SK-N-SH (cell line): ENCODE measurements around the gene SLC35F4. TPM values are rescaled to one million over a fixed set of nuclear protein-coding genes. Genes with fewer than 3 reads are reported as not detected.

Source experiments
- CTCF ChIA-PET: fragments of 300-600, 350-600 bp; formaldehyde crosslinking; extraction: SDS; loops from one replicate; lab custom pipeline; 2021; lab: Yijun Ruan, JAX
- POLR2A ChIA-PET: fragments of 350-600 bp; sonication (Branson Sonifier 250); formaldehyde crosslinking; extraction: SDS; loops from one replicate; lab custom pipeline; 2020; ENCODE audit warnings: antibody characterized with exemption, inconsistent platforms; lab: Yijun Ruan, JAX
- DNase-seq: peaks from one replicate; pipeline ENCODE4 v3.0.0; 2012
- H2AFZ ChIP-seq: fragments of 200-600 bp; sonication (generic); 2 replicates; pipeline ENCODE4 v1.8.1; 2016; ENCODE audit warnings: antibody characterized with exemption, mild to moderate bottlenecking, low read depth
- H3F3A ChIP-seq: fragments of 200-600 bp; sonication (generic); replicated peaks from 2 replicates; pipeline ENCODE3; 2016; ENCODE audit warnings: antibody characterized with exemption, mild to moderate bottlenecking; ENCODE audit not compliant: insufficient read depth
- H3K27ac ChIP-seq, 2 experiments: fragments of 200-500 bp in 1 of 2; fragments of 200-600 bp in 1 of 2; sonication (Bioruptor generic) in 1 of 2; sonication (generic), shearing (Covaris generic) in 1 of 2; 2 replicates each; pipeline versions ENCODE4 v1.5.1 to v1.6.1; 2014 to 2016; ENCODE audit warnings: low read depth in 2 of 2, inconsistent platforms in 1 of 2, low read length in 1 of 2, mild to moderate bottlenecking in 1 of 2, mixed read lengths in 1 of 2
- H3K27me3 ChIP-seq: fragments of 200-600 bp; sonication (generic), shearing (Covaris generic); 2 replicates; pipeline ENCODE4 v1.6.1; 2016; ENCODE audit warnings: mixed run types; ENCODE audit not compliant: insufficient read depth
- H3K36me3 ChIP-seq, 2 experiments: fragments of 200-500 bp in 1 of 2; fragments of 200-600 bp in 1 of 2; sonication (Bioruptor generic) in 1 of 2; sonication (generic) in 1 of 2; replicated peaks in 1 of 2; 2 replicates each; pipeline versions ENCODE3 to v1.5.1; 2014 to 2016; ENCODE audit warnings: low read length in 1 of 2, mild to moderate bottlenecking in 1 of 2; ENCODE audit not compliant: insufficient read depth in 2 of 2, control insufficient read depth in 1 of 2
- H3K4me1 ChIP-seq, 2 experiments: fragments of 200-500 bp in 1 of 2; fragments of 200-600 bp in 1 of 2; sonication (Bioruptor generic) in 1 of 2; sonication (generic), shearing (Covaris generic) in 1 of 2; 2 replicates each; pipeline versions ENCODE4 v1.5.1 to v1.6.1; 2014 to 2016; ENCODE audit warnings: low read depth in 1 of 2, low read length in 1 of 2, mixed run types in 1 of 2; ENCODE audit not compliant: insufficient read depth in 2 of 2, control insufficient read depth in 1 of 2
- H3K4me2 ChIP-seq: fragments of 200-600 bp; sonication (generic), shearing (Covaris generic); 2 replicates; pipeline ENCODE4 v1.6.1; 2017; ENCODE audit warnings: mixed run types
- H3K4me3 ChIP-seq, 2 experiments: fragments of 200-500 bp in 1 of 2; fragments of 200-600 bp in 1 of 2; sonication (Bioruptor generic) in 1 of 2; sonication (generic), shearing (Covaris generic) in 1 of 2; 2 replicates each; pipeline versions ENCODE4 v1.5.1 to v1.8.1; 2014 to 2016; ENCODE audit warnings: low read depth in 2 of 2, inconsistent platforms in 1 of 2, low read length in 1 of 2, mild to moderate bottlenecking in 1 of 2, mixed read lengths in 1 of 2, moderate library complexity in 1 of 2
- H3K79me2 ChIP-seq: fragments of 200-600 bp; sonication (generic); 2 replicates; pipeline ENCODE4 v1.8.1; 2017; ENCODE audit warnings: mild to moderate bottlenecking; ENCODE audit not compliant: insufficient read depth
- H3K9ac ChIP-seq: fragments of 200-600 bp; sonication (generic); 2 replicates; pipeline ENCODE4 v1.6.1; 2017; ENCODE audit warnings: mixed run types
- H3K9me2 ChIP-seq: fragments of 200-600 bp; sonication (generic); 2 replicates; pipeline ENCODE4 v1.6.1; 2017; ENCODE audit warnings: mixed run types
- H3K9me3 ChIP-seq: fragments of 200-600 bp; sonication (generic); 2 replicates; pipeline ENCODE4 v1.6.1; 2017; ENCODE audit warnings: mixed run types, mild to moderate bottlenecking, moderate library complexity
- H4K20me1 ChIP-seq: fragments of 200-600 bp; sonication (generic); 2 replicates; pipeline ENCODE4 v1.6.1; 2017; ENCODE audit warnings: mild to moderate bottlenecking, mixed run types; ENCODE audit not compliant: insufficient read depth
- ELF1 ChIP-seq: IDR thresholded peaks from 2 replicates; pipeline ENCODE4 v1.4.0; 2012
- EP300 ChIP-seq, 2 experiments: IDR thresholded peaks; 2 replicates each; pipeline versions ENCODE4 v1.4.0 to v1.6.1; 2012; ENCODE audit warnings: borderline replicate concordance in 1 of 2, low read depth in 1 of 2, low read length in 1 of 2
- FOSL2 ChIP-seq: IDR thresholded peaks from 2 replicates; pipeline ENCODE4 v1.4.0; 2012; ENCODE audit warnings: low read depth, mild to moderate bottlenecking, moderate library complexity, borderline replicate concordance
- FOXM1 ChIP-seq: IDR thresholded peaks from 2 replicates; pipeline ENCODE4 v1.4.0; 2012; ENCODE audit warnings: low read depth, mild to moderate bottlenecking
- GABPA ChIP-seq: IDR thresholded peaks from 2 replicates; pipeline ENCODE4 v1.4.0; 2012; ENCODE audit warnings: low read depth, mild to moderate bottlenecking
- JUND ChIP-seq: IDR thresholded peaks from 2 replicates; pipeline ENCODE4 v1.4.0; 2012
- MXI1 ChIP-seq: IDR thresholded peaks from 2 replicates; pipeline ENCODE4 v1.6.1; 2012; ENCODE audit warnings: mild to moderate bottlenecking, low read depth, low read length, improper control_type of control experiment
- NFIC ChIP-seq: IDR thresholded peaks from 2 replicates; pipeline ENCODE4 v1.4.0; 2012; ENCODE audit warnings: borderline replicate concordance
- POLR2AphosphoS5 ChIP-seq: IDR thresholded peaks from 2 replicates; pipeline ENCODE4 v1.6.1; 2012; ENCODE audit warnings: low read depth, low read length
- RAD21 ChIP-seq: IDR thresholded peaks from 2 replicates; pipeline ENCODE4 v1.6.1; 2012; ENCODE audit warnings: mild to moderate bottlenecking, low read length
- RCOR1 ChIP-seq: fragments of 150-350 bp; IDR thresholded peaks from 2 replicates; pipeline ENCODE4 v1.6.1; 2017; ENCODE audit warnings: antibody characterized with exemption, low read length
- RFX5 ChIP-seq: IDR thresholded peaks from 2 replicates; pipeline ENCODE4 v1.6.1; 2012; ENCODE audit warnings: mild to moderate bottlenecking, improper control_type of control experiment, low read length
- TAF1 ChIP-seq: IDR thresholded peaks from 2 replicates; pipeline ENCODE4 v1.6.1; 2012; ENCODE audit warnings: low read depth, mild to moderate bottlenecking, low read length, moderate library complexity, borderline replicate concordance
- TEAD4 ChIP-seq: IDR thresholded peaks from 2 replicates; pipeline ENCODE4 v1.4.0; 2012; ENCODE audit warnings: mild to moderate bottlenecking, borderline replicate concordance; ENCODE audit not compliant: insufficient read depth
- USF1 ChIP-seq: IDR thresholded peaks from 2 replicates; pipeline ENCODE4 v1.4.0; 2012; ENCODE audit warnings: low read depth, borderline replicate concordance
- USF2 ChIP-seq: fragments of 150-350 bp; IDR thresholded peaks from 2 replicates; pipeline ENCODE4 v1.6.1; 2017; ENCODE audit warnings: antibody characterized with exemption, low read length, low read depth, borderline replicate concordance
- YY1 ChIP-seq: IDR thresholded peaks from 2 replicates; pipeline ENCODE4 v1.4.0; 2012; ENCODE audit warnings: low read depth, mild to moderate bottlenecking
- WGBS: methylation state at CpG from one replicate; pipeline ENCODE4 v1.1.6; 2017; ENCODE audit warnings: low lambda C conversion rate; 5-methylcytosine and 5-hydroxymethylcytosine counted together
- polyA plus RNA-seq, 3 experiments: library from polyadenylated mRNA; depleted of rRNA; stranded (reverse); fragments of >200 nt; gene quantifications; 2 replicates each; pipeline ENCODE4 v1.2.3, GENCODE V29; 2012
- TF ChIP-seq, protein P1 (sequence below): IDR thresholded peaks from 2 replicates; pipeline ENCODE4 v1.4.0; 2012; ENCODE audit warnings: low read depth, borderline replicate concordance
- TF ChIP-seq, protein P2 (sequence below): fragments of 150-350 bp; IDR thresholded peaks from 2 replicates; pipeline ENCODE4 v1.6.1; 2016; ENCODE audit warnings: mild to moderate bottlenecking, low read depth, low read length

Gene SLC35F4
- polyA plus RNA-seq, 1 of the 3 experiments (the other 2 are of a cell fraction): not detected

GRCh38 chr14:57607086-57607485, 258.8 kb downstream of the SLC35F4 start:
- POLR2A ChIA-PET: no interaction called here
- no peaks in the 10 kb centered on the region for H3K9me2 ChIP-seq
- no peak overlapping the region for H3K9ac ChIP-seq
- H4K20me1 ChIP-seq: no peaks in the 10 kb centered on the region
- H3K4me3 ChIP-seq: no peak overlapping the region
- no peaks in the 10 kb centered on the region for H3K79me2 ChIP-seq
- 0% methylated on average over 2 of the region's 2 CpGs for WGBS
- no peaks in the 10 kb centered on the region for H3K27me3 ChIP-seq
- H3K36me3 ChIP-seq: no peaks in the 10 kb centered on the region
- H3K9me3 ChIP-seq: no peaks in the 10 kb centered on the region
- no peaks in the 10 kb centered on the region; a peak in 1 of 4 replicates for H3K4me1 ChIP-seq
- H2AFZ ChIP-seq: no peak overlapping the region
- CTCF ChIA-PET: no interaction called here
- TF ChIP-seq POLR2AphosphoS5 (no peak), NFIC (no peak), USF2 (no peak), EP300 (IDR thresholded peaks at IDR 0.05; ENCODE audit: borderline replicate concordance in 1 of 2, low read depth in 1 of 2, low read length in 1 of 2) (no peak), FOXM1 (no peak), RFX5 (no peak), RCOR1 (no peak), RAD21 (no peak), JUND (no peak), MXI1 (no peak), TAF1 (no peak), ELF1 (no peak), YY1 (no peak), USF1 (no peak), GABPA (no peak), FOSL2 (no peak), TEAD4 (no peak)
- TF ChIP-seq, protein P1, sequence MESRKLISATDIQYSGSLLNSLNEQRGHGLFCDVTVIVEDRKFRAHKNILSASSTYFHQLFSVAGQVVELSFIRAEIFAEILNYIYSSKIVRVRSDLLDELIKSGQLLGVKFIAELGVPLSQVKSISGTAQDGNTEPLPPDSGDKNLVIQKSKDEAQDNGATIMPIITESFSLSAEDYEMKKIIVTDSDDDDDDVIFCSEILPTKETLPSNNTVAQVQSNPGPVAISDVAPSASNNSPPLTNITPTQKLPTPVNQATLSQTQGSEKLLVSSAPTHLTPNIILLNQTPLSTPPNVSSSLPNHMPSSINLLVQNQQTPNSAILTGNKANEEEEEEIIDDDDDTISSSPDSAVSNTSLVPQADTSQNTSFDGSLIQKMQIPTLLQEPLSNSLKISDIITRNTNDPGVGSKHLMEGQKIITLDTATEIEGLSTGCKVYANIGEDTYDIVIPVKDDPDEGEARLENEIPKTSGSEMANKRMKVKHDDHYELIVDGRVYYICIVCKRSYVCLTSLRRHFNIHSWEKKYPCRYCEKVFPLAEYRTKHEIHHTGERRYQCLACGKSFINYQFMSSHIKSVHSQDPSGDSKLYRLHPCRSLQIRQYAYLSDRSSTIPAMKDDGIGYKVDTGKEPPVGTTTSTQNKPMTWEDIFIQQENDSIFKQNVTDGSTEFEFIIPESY: no peak
- TF ChIP-seq, protein P2, sequence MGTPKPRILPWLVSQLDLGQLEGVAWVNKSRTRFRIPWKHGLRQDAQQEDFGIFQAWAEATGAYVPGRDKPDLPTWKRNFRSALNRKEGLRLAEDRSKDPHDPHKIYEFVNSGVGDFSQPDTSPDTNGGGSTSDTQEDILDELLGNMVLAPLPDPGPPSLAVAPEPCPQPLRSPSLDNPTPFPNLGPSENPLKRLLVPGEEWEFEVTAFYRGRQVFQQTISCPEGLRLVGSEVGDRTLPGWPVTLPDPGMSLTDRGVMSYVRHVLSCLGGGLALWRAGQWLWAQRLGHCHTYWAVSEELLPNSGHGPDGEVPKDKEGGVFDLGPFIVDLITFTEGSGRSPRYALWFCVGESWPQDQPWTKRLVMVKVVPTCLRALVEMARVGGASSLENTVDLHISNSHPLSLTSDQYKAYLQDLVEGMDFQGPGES: no peak
- TF ChIP-seq, all 33 proteins: peak for 0
- no peak overlapping the region for H3K4me2 ChIP-seq
- no peak for DNase-seq
- no peak overlapping the region for H3K27ac ChIP-seq
- no peaks in the 10 kb centered on the region for H3F3A ChIP-seq
